HCT116 (cell line): ENCODE measurements around the gene FAM181B. TPM values are rescaled to one million over a fixed set of nuclear protein-coding genes. Genes with fewer than 3 reads are reported as not detected.

Source experiments
- ATAC-seq: fragments of 200-7000 bp; cut with Tn5 transposase; 2 replicates; pipeline ENCODE4 v1.9.1; 2020; ENCODE audit warnings: mild to moderate bottlenecking, moderate library complexity
- BruUV-seq: library from RNA; stranded (reverse); fragments of 400-500 nt; replicated peaks from 2 replicates; lab custom pipeline; 2021; lab: Mats Ljungman, UMichigan
- CTCF ChIA-PET: fragments of 300-600 bp; sonication (Branson Sonifier 250); formaldehyde crosslinking; loops from one replicate; lab custom pipeline; 2021; ENCODE audit warnings: antibody characterized with exemption; lab: Charles Lee
- POLR2A ChIA-PET: fragments of 300-600, 350-600 bp; sonication (Branson Sonifier 250); formaldehyde crosslinking; loops from one replicate; lab custom pipeline; 2021; ENCODE audit warnings: antibody characterized with exemption; lab: Charles Lee
- RAD21 ChIA-PET, 2 experiments: fragments of 300-600 bp; sonication (Branson Sonifier 250); formaldehyde crosslinking; loops; one replicate each; lab custom pipeline; 2023; ENCODE audit warnings: low total read pairs in 2 of 2; ENCODE audit not compliant: uncharacterized antibody in 2 of 2, unreplicated experiment in 2 of 2, low non-redundant PET in 1 of 2; lab: Charles Lee
- DNase-seq: peaks from one replicate; pipeline ENCODE4 v3.0.0-alpha.2; 2010; ENCODE audit warnings: low read depth, low spot score
- H2AFZ ChIP-seq: fragments of 200-600 bp; shearing (Covaris generic), sonication (generic); 2 replicates; pipeline ENCODE4 v1.6.1; 2017; ENCODE audit warnings: low read depth, mixed run types, mixed read lengths, antibody characterized with exemption, low read length; ENCODE audit not compliant: poor library complexity, severe bottlenecking
- H3K27ac ChIP-seq: 2 replicates; pipeline ENCODE4 v1.5.1; 2012; ENCODE audit warnings: low read depth, low read length
- H3K27me3 ChIP-seq: fragments of 200-600 bp; sonication (generic); 2 replicates; pipeline ENCODE4 v1.6.1; 2016; ENCODE audit warnings: mixed run types, low read length, mixed read lengths; ENCODE audit not compliant: insufficient read depth
- H3K36me3 ChIP-seq, 2 experiments: fragments of 200-500 bp in 1 of 2; fragments of 200-600 bp in 1 of 2; sonication (Bioruptor generic) in 1 of 2; sonication (generic) in 1 of 2; 2 replicates each; pipeline versions ENCODE4 v1.5.1 to v1.6.1; 2014 to 2016; ENCODE audit warnings: low read length in 2 of 2, inconsistent platforms in 1 of 2, mixed read lengths in 1 of 2, mixed run types in 1 of 2; ENCODE audit not compliant: insufficient read depth in 2 of 2, control insufficient read depth in 1 of 2
- H3K4me1 ChIP-seq, 2 experiments: fragments of 200-600 bp in 1 of 2; sonication (generic) in 1 of 2; 2 replicates each; pipeline versions ENCODE4 v1.5.1 to v1.6.1; 2012 to 2017; ENCODE audit warnings: low read length in 2 of 2, inconsistent platforms in 1 of 2, mild to moderate bottlenecking in 1 of 2, mixed read lengths in 1 of 2, mixed run types in 1 of 2, moderate library complexity in 1 of 2; ENCODE audit not compliant: insufficient read depth in 2 of 2, control insufficient read depth in 1 of 2
- H3K4me2 ChIP-seq: fragments of 200-600 bp; sonication (generic); 2 replicates; pipeline ENCODE4 v1.6.1; 2017; ENCODE audit warnings: mixed run types, low read length, mixed read lengths
- H3K4me3 ChIP-seq, 2 experiments: fragments of 200-600 bp in 1 of 2; sonication (generic) in 1 of 2; replicated peaks in 1 of 2; 2 replicates each; pipeline ENCODE4 v1.5.1; 2011 to 2016; ENCODE audit warnings: low read length in 2 of 2, control low read depth in 1 of 2, low read depth in 1 of 2, mild to moderate bottlenecking in 1 of 2, mixed read lengths in 1 of 2, mixed run types in 1 of 2
- H3K79me2 ChIP-seq: fragments of 200-600 bp; sonication (generic); 2 replicates; pipeline ENCODE4 v1.6.1; 2017; ENCODE audit warnings: mild to moderate bottlenecking, mixed run types, low read length, moderate library complexity, mixed read lengths; ENCODE audit not compliant: insufficient read depth
- H3K9ac ChIP-seq: fragments of 200-600 bp; sonication (generic); 2 replicates; pipeline ENCODE4 v1.6.1; 2016; ENCODE audit warnings: low read length, mixed read lengths
- H3K9me2 ChIP-seq: fragments of 200-600 bp; sonication (generic), shearing (Covaris generic); 2 replicates; pipeline ENCODE4 v1.6.1; 2017; ENCODE audit warnings: mixed run types, mild to moderate bottlenecking, moderate library complexity; ENCODE audit not compliant: insufficient read depth
- H3K9me3 ChIP-seq, 2 experiments: fragments of 200-500 bp in 1 of 2; fragments of 200-600 bp in 1 of 2; sonication (Bioruptor generic) in 1 of 2; sonication (generic) in 1 of 2; 2 replicates each; pipeline ENCODE4 v1.6.1; 2014 to 2017; ENCODE audit warnings: low read length in 2 of 2, mixed read lengths in 2 of 2, inconsistent platforms in 1 of 2, low read depth in 1 of 2, mild to moderate bottlenecking in 1 of 2, mixed run types in 1 of 2, moderate library complexity in 1 of 2; ENCODE audit not compliant: control insufficient read depth in 1 of 2, insufficient read depth in 1 of 2
- H4K20me1 ChIP-seq: fragments of 200-600 bp; sonication (generic), shearing (Covaris generic); 2 replicates; pipeline ENCODE4 v1.6.1; 2017; ENCODE audit warnings: mixed run types, mild to moderate bottlenecking, moderate library complexity; ENCODE audit not compliant: insufficient read depth
- CBX3 ChIP-seq: IDR thresholded peaks from 2 replicates; pipeline ENCODE4 v1.6.1; 2012; ENCODE audit warnings: low read depth
- CEBPB ChIP-seq: IDR thresholded peaks from 2 replicates; pipeline ENCODE4 v1.6.1; 2012; ENCODE audit warnings: low read depth
- EGR1 ChIP-seq: IDR thresholded peaks from 2 replicates; pipeline ENCODE4 v1.6.1; 2012; ENCODE audit warnings: low read depth
- ELF1 ChIP-seq: IDR thresholded peaks from 2 replicates; pipeline ENCODE4 v1.6.1; 2012; ENCODE audit warnings: low read depth, borderline replicate concordance
- EZH2 ChIP-seq: fragments of 200-600 bp; sonication (generic); IDR thresholded peaks from 2 replicates; pipeline ENCODE4 v1.6.1; 2017; ENCODE audit warnings: antibody characterized with exemption, mixed run types
- EZH2phosphoT487 ChIP-seq: fragments of 200-600 bp; IDR thresholded peaks from 2 replicates; pipeline ENCODE4 v1.6.1; 2018; ENCODE audit warnings: antibody characterized with exemption, borderline replicate concordance
- FOSL1 ChIP-seq: IDR thresholded peaks from 2 replicates; pipeline ENCODE4 v1.6.1; 2012; ENCODE audit warnings: low read depth
- JUND ChIP-seq: IDR thresholded peaks from 2 replicates; pipeline ENCODE4 v1.6.1; 2012
- POLR2A ChIP-seq: IDR thresholded peaks from 2 replicates; pipeline ENCODE4 v1.7.0; 2011; ENCODE audit warnings: borderline replicate concordance; ENCODE audit not compliant: insufficient read depth, insufficient read length; ENCODE audit errors: extremely low read depth
- SIN3A ChIP-seq: IDR thresholded peaks from 2 replicates; pipeline ENCODE4 v1.6.1; 2012; ENCODE audit warnings: low read depth
- SP1 ChIP-seq: IDR thresholded peaks from 2 replicates; pipeline ENCODE4 v1.6.1; 2012; ENCODE audit warnings: low read depth
- SRF ChIP-seq: IDR thresholded peaks from 2 replicates; pipeline ENCODE4 v1.6.1; 2012; ENCODE audit warnings: low read depth
- TCF7L2 ChIP-seq: IDR thresholded peaks from 2 replicates; pipeline ENCODE4 v1.7.0; 2011; ENCODE audit warnings: borderline replicate concordance, inconsistent platforms; ENCODE audit not compliant: insufficient read depth, insufficient read length; ENCODE audit errors: extremely low read depth
- YY1 ChIP-seq: IDR thresholded peaks from 2 replicates; pipeline ENCODE4 v1.6.1; 2011; ENCODE audit warnings: low read length, low read depth, moderate library complexity, mild to moderate bottlenecking; ENCODE audit not compliant: insufficient replicate concordance; ENCODE audit errors: extremely low read depth
- ZFX ChIP-seq: fragments of 450-650 bp; IDR thresholded peaks from 2 replicates; pipeline ENCODE4 v1.6.1; 2017
- ZNF274 ChIP-seq: fragments of 200-500 bp; sonication (Bioruptor generic); IDR thresholded peaks from 2 replicates; pipeline ENCODE4 v1.6.1; 2014; ENCODE audit warnings: mild to moderate bottlenecking, low read depth, low read length, inconsistent platforms
- intact Hi-C: fragments of 100-400 bp; cut with micrococcal nuclease; formaldehyde crosslinking; loops from 2 replicates; pipeline ENCODE4 v1.10.0; 2022
- total RNA-seq: library from RNA; stranded (reverse); gene quantifications from one replicate; pipeline ENCODE4 v1.2.1, GENCODE V29; 2021; ENCODE audit not compliant: unreplicated experiment
- TF ChIP-seq, protein P1 (sequence below): IDR thresholded peaks from 2 replicates; pipeline ENCODE4 v1.6.1; 2012
- TF ChIP-seq, protein P2 (sequence below): IDR thresholded peaks from 2 replicates; pipeline ENCODE4 v1.6.1; 2012
- TF ChIP-seq, protein P3 (sequence below): IDR thresholded peaks from 2 replicates; pipeline ENCODE4 v1.6.1; 2011; ENCODE audit warnings: mild to moderate bottlenecking, low read length, moderate library complexity; ENCODE audit not compliant: insufficient replicate concordance; ENCODE audit errors: extremely low read depth
- TF ChIP-seq, protein P4 (sequence below), 3 experiments: fragments of 200-600 bp in 1 of 3; sonication (generic) in 1 of 3; IDR thresholded peaks in 2 of 3; conservative IDR thresholded peaks in 1 of 3; 2 replicates each; pipeline ENCODE4 v1.5.1; 2012 to 2017; ENCODE audit warnings: low read depth in 2 of 3, low read length in 2 of 3, antibody characterized with exemption in 1 of 3, borderline replicate concordance in 1 of 3, control low read depth in 1 of 3, mild to moderate bottlenecking in 1 of 3, mixed read lengths in 1 of 3, mixed run types in 1 of 3, moderate library complexity in 1 of 3; ENCODE audit not compliant: insufficient read depth in 1 of 3

The FAM181B gene
- total RNA-seq, 1 experiment from 2014 or later, result not detected

DNA sequence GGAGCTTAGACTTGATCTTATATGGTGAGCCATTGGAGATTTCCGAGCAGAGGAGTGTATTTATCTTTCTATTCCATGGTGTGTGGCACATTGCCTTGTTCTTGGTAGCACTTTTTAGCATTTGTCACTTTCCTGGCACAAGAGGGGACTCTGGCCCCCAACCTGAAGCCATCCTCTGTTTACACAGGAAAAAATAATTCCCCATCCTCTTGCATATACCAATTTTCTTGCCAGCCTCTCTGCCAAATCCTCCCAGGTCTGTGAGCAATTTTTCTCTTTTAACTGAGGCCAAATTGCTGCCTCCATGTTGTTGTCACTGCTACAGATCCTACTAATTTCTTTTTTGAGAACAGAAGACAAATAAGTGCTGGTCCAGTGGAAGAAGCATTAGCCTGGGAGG is 20.3 kb upstream of the FAM181B start:
- TF ChIP-seq ZFX (no peak), FOSL1 (no peak), CBX3 (no peak), EZH2 (no peak), SRF (no peak), ZNF274 (no peak), POLR2A (no peak), YY1 (no peak), SIN3A (no peak), ELF1 (no peak), CEBPB (no peak), JUND (no peak), EGR1 (no peak), TCF7L2 (no peak), SP1 (no peak), EZH2phosphoT487 (no peak)
- TF ChIP-seq, protein P1, sequence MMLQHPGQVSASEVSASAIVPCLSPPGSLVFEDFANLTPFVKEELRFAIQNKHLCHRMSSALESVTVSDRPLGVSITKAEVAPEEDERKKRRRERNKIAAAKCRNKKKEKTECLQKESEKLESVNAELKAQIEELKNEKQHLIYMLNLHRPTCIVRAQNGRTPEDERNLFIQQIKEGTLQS, result no peak
- TF ChIP-seq, protein P2, sequence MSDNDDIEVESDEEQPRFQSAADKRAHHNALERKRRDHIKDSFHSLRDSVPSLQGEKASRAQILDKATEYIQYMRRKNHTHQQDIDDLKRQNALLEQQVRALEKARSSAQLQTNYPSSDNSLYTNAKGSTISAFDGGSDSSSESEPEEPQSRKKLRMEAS, result no peak
- TF ChIP-seq, protein P3, sequence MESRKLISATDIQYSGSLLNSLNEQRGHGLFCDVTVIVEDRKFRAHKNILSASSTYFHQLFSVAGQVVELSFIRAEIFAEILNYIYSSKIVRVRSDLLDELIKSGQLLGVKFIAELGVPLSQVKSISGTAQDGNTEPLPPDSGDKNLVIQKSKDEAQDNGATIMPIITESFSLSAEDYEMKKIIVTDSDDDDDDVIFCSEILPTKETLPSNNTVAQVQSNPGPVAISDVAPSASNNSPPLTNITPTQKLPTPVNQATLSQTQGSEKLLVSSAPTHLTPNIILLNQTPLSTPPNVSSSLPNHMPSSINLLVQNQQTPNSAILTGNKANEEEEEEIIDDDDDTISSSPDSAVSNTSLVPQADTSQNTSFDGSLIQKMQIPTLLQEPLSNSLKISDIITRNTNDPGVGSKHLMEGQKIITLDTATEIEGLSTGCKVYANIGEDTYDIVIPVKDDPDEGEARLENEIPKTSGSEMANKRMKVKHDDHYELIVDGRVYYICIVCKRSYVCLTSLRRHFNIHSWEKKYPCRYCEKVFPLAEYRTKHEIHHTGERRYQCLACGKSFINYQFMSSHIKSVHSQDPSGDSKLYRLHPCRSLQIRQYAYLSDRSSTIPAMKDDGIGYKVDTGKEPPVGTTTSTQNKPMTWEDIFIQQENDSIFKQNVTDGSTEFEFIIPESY, result no peak
- TF ChIP-seq, protein P4, sequence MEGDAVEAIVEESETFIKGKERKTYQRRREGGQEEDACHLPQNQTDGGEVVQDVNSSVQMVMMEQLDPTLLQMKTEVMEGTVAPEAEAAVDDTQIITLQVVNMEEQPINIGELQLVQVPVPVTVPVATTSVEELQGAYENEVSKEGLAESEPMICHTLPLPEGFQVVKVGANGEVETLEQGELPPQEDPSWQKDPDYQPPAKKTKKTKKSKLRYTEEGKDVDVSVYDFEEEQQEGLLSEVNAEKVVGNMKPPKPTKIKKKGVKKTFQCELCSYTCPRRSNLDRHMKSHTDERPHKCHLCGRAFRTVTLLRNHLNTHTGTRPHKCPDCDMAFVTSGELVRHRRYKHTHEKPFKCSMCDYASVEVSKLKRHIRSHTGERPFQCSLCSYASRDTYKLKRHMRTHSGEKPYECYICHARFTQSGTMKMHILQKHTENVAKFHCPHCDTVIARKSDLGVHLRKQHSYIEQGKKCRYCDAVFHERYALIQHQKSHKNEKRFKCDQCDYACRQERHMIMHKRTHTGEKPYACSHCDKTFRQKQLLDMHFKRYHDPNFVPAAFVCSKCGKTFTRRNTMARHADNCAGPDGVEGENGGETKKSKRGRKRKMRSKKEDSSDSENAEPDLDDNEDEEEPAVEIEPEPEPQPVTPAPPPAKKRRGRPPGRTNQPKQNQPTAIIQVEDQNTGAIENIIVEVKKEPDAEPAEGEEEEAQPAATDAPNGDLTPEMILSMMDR (IDR thresholded peaks at IDR 0.05 in 2 of 3, conservative IDR thresholded peaks at IDR 0.05 in 1 of 3; ENCODE audit: borderline replicate concordance in 1 of 3, insufficient read depth in 1 of 3, low read depth in 2 of 3, low read length in 2 of 3), result no peak
- CTCF ChIA-PET, result no interaction called here
- Histone ChIP-seq H4K20me1 (no peaks in the 10 kb centered on the region), H3K4me1 (no peaks in the 10 kb centered on the region), H3K4me3 (no peak overlapping the region), H3K4me2 (no peak overlapping the region), H2AFZ (no peak overlapping the region), H3K9me2 (no peaks in the 10 kb centered on the region), H3K79me2 (no peaks in the 10 kb centered on the region), H3K27me3 (peaks cover 67% of the 10 kb centered on the region), H3K9ac (no peak overlapping the region), H3K36me3 (no peaks in the 10 kb centered on the region), H3K9me3 (no peaks in the 10 kb centered on the region), H3K27ac (no peak overlapping the region)
- POLR2A ChIA-PET, result no interaction called here
- ATAC-seq (no peak), DNase-seq (no peak)
- RAD21 ChIA-PET, result no interaction called here
- no TSS peak for BruUV-seq
- intact Hi-C loops, result no loop called here
